COLO668 (cell line): Measurements from ENCODE around the gene HIGD1A.

Source experiments
- DNase-seq: peaks from one replicate; lab custom pipeline; 2025; ENCODE audit not compliant: unreplicated experiment; lab: John Stamatoyannopoulos, UW

Gene HIGD1A

DNA sequence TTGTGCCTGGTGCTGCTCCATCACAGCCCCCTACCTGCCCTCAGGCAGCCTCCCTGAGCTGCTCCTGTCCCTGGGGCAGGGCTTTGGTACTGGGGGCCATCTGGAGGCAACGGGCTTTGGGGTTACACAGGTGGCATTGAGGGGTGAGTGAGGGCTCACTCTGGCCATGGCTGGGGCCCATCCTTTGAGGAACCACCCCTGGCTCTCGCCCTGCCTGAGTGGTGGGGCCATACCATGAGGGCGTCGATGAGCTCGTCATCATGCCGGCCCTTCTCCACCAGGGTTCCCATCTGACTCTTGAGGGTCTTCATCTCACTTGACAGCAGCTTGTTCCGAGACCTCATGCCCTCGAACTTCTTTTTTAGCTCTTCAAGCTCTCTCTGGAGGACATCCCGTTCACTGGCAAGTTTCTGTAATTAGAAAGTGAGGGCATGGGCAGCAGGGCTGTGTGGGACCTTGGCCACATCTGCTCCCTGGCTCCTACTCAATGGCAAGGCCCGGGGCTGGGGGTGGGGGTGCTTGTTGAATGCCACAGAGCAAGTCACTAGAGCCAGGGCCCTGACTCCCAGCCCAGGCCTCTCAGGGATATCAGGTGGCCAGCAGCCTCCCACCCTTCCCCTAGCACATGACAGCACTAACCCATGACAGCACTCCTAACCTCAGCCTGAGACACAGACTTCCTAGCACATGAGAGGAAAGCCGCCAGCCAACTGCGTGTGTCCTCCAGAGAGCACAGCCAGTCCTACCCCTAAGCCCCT lies 64.7 kb downstream of the HIGD1A start:
- no peak for DNase-seq

GRCh38 chr3:42736531-42736930 lies 67.8 kb downstream of the HIGD1A start:
- no peak for DNase-seq

- DNase-seq = no peak
Measured at GRCh38 chr3:42736081-42736480, 68.2 kb downstream of the HIGD1A start.

DNA sequence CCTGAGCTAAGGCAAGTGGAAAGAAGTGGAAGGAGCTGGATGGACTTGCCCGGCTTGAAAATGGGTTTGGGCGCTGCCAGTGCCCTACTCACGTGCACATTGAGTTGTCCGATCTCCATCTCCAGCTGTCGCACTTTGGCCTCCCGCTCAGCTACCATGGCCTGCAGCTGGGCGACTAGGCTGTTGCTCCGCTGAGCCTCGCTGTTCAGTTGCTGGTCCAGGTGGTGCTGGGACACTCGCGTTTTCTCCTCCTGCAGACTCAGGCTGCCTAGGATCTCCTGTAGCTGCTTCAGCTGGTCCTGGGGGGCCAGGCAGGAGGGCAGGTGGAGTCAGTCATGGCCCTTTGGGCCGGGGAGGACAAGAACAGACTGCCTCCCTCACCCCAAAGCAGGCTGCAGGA lies 68.7 kb downstream of the HIGD1A start:
- no peak for DNase-seq

GRCh38 chr3:42735019-42735418 lies 69.3 kb downstream of the HIGD1A start:
- DNase-seq = no peak

- DNase-seq = no peak
Measured at GRCh38 chr3:42734263-42734860, 69.9 kb downstream of the HIGD1A start.

DNA sequence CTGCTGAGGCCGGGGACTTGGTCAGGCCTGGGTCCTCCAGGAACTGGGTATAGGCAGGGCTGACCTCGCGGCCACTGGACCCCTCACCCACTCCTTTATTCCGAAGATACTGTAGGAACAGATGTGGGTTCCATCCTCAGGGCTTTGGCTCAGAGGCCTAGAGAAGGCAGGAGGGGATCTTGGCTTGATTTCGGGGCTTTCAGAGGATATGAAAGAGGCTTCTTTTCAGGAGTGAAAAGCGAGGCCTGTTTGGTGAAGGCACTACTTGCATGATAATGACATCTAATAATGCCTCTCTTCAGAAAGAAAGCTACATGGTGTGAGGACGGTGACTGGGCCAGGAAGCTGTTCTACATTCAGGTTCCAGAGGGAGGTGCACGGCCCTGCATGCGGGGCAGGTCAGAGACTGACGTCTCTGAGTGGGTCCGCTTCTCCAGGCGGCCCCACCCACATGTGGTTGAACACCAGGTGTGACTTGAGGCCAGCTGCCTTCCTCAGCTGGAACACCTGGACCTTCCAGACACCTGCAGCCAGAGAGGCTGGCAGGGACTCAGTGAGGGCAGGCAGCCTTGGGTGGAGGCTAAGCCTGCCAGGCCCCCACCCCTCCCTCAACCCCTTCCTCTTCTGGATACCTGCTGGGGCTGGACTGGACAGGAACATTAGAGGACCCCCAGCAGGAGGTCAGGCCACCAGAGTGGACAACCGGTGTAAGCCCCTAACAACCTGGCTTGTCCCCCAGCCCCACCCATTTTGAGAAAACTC lies 70.6 kb downstream of the HIGD1A start:
- DNase-seq = peak; percentile 51
